Cardiac fibroblast (primary cell): ENCODE results near the gene RNF39.

Experiments used
- DNase-seq, 2 donors: peaks; one replicate each; pipeline versions ENCODE4 v3.0.0 to v3.0.0-alpha.2; 2010; ENCODE audit warnings: low read depth in 2 of 2
- H3K4me3 ChIP-seq, 2 donors: replicated peaks in 1 of 2; 1 replicate in 1 of 2; 2 replicates in 1 of 2; pipeline ENCODE4 v1.5.1; 2011; ENCODE audit warnings: low read depth in 2 of 2, low read length in 2 of 2, mild to moderate bottlenecking in 2 of 2, moderate library complexity in 1 of 2
- TF ChIP-seq, protein P1 (sequence below): IDR thresholded peaks from one replicate; pipeline ENCODE4 v1.5.1; 2011; ENCODE audit warnings: low read depth, mild to moderate bottlenecking, low read length, inconsistent platforms

RNF39 gene

GRCh38 chr6:30066577-30067459 is 8.8 kb downstream of the RNF39 start, which contains the start of gene PPP1R11:
PPP1R11 (plus strand) TSS chr6:30067198; CDS start chr6:30067411, 213 bp downstream.
- peak; percentile 99 for DNase-seq
- H3K4me3 ChIP-seq = peak within 1 kb of the TSS; percentile 62 to 69
- TF ChIP-seq, protein P1, sequence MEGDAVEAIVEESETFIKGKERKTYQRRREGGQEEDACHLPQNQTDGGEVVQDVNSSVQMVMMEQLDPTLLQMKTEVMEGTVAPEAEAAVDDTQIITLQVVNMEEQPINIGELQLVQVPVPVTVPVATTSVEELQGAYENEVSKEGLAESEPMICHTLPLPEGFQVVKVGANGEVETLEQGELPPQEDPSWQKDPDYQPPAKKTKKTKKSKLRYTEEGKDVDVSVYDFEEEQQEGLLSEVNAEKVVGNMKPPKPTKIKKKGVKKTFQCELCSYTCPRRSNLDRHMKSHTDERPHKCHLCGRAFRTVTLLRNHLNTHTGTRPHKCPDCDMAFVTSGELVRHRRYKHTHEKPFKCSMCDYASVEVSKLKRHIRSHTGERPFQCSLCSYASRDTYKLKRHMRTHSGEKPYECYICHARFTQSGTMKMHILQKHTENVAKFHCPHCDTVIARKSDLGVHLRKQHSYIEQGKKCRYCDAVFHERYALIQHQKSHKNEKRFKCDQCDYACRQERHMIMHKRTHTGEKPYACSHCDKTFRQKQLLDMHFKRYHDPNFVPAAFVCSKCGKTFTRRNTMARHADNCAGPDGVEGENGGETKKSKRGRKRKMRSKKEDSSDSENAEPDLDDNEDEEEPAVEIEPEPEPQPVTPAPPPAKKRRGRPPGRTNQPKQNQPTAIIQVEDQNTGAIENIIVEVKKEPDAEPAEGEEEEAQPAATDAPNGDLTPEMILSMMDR = no peak

DNA sequence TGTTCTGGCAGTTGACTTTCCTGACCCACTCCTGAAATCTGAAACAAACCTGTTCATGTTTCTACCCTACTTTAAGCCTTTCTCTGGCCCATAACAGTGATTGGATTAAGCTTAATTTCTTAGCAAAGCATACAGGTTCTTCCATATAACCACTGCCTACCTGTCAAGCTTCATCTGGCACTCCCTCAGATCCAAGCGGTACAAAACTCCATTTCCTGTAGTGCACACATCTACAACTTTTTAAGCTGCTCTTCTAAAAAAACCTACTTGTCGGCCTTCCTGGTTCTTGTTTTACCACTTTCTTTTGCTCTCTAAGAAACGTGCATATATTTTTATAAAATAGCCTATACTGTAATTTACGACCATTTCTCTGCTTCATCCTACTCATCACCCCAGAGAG is 9.5 kb downstream of the RNF39 start:
- TF ChIP-seq, protein P1 = no peak
- peak overlapping the region; percentile 62 to 69 for H3K4me3 ChIP-seq
- DNase-seq = no peak

GRCh38 chr6:30063315-30063714 is 12.3 kb downstream of the RNF39 start:
- H3K4me3 ChIP-seq = no peak overlapping the region
- DNase-seq = no peak
- TF ChIP-seq, protein P1 = no peak

DNA sequence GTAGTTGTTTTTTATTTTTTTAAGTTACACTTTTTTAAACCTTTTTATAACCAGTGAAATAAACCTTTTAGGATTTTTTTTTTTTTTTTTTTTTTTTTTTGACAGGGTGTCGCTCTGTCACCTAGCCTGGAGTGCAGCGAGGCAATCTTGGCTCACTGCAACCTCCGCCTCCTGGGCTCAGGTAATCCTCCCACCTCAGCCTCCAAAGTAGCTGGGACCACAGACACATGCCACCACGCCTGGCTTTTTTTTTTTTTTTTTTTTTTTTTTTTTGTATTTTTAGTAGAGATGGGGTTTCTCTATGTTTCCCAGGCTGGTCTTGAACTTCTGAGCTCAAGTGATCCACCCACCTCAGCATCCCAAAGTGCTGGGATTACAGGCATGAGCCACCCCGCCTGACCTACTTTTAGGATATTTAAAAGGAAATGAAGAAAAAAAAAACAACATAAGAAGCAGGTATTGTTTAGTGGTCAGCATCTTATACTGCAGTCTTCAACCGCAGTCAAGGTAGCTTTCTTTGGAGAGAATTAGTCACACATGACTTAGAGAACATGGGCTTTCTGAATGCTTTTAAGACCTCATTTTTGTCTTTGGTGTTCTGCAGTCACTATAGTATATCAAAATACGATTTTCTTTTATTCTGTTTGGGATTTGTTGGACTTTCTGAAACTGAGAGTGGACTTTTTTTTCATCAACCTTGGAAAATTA is 12.9 kb downstream of the RNF39 start:
- no peak overlapping the region for H3K4me3 ChIP-seq
- no peak for DNase-seq
- TF ChIP-seq, protein P1 = no peak

- peak in 1 of 2 donors; percentile 39 for DNase-seq
- TF ChIP-seq, protein P1 = no peak
- peak overlapping the region; percentile 75 to 84 for H3K4me3 ChIP-seq
Measured at GRCh38 chr6:30061858-30062458, 13.6 kb downstream of the RNF39 start.

DNA sequence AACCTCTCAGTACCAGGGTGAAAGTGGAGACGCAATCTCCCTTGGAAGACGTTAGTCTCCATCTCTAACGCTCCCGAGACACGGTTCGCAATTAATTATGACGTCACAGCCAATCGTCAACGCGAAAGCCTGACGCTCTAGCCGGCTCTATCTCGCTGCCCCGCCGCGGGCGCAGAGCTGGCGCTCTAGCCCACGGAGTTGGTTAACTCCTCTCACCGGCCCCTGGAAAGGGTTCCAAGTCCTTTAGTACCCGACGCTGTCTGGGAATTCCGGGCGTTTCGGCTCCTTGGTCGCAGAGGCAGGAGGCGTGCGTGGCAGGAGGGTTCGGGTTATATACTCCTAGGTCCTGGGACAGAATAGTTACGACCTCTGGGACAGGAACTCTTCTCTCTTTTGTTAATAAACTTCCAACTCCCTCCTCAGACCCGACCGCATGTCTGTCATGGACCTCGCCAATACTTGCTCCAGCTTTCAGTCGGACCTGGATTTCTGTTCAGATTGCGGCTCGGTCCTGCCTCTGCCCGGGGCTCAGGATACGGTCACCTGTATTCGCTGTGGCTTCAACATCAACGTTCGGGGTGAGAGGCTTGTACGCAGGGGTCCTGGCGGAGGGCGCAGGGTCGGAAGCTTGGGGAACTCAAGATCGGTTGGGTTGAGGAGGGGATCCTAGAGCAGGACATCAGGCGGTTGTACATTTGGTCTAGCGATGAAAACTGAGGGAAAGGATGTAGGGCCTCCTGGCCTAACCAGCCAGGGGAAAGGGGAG is 14.3 kb downstream of the RNF39 start, which contains the start of gene POLR1H:
Gene POLR1H (plus strand): TSS at position 174 of the 766 bp plus-strand sequence. CDS start 260 bp downstream, at position 434.
- DNase-seq = peak; percentile 97
- TF ChIP-seq, protein P1 = no peak

More for the DNA sequence above, 14.3 kb downstream of the RNF39 start, which contains the start of gene POLR1H:
- peak within 1 kb of the TSS; percentile 75 to 84 for H3K4me3 ChIP-seq
